ENCODE results near the gene DIS3L.

DIS3L gene

DNA sequence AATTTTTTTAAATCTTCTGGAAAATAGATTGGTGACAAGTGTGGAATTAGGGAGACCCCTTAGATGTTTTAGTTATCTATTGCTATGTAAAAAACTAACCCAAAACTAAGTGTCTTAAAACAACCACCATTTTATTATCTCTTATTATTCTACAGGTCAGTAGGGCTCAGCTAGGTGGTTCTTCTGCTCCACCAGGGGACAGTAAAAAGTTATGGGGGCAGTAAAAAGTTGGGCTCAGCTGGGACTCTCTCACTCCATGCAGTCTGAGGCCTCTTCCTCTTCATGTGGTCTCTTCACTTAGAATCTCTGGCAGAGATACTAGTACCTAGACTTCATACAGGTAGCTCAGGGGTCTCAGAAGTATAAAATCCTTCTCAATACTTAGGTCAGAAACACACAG lies 18.0 kb upstream of the DIS3L start:
- DNase-seq: no peak
- intact Hi-C loops (cut with DNase I): no loop called here

DNA sequence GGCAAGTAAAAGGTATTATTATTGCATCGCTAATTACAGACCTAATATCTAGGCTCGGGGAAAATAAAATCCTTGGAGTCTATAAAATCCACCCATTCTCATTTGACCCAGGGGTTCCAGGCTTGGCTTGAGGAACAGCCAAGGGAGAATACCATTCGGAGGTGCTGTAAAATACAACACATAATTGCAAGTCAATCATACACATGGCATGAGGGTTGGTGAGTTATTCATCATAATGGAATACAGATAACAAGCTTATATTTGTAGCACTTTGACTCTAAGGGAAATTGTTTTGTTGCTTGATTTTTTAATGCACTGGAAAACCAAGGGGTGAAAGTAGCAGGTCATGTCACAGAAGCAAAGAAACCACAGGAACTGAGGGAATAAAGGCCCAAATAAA lies 16.8 kb upstream of the DIS3L start:
- intact Hi-C loops (cut with DNase I): no loop called here
- DNase-seq: no peak

GRCh38 chr15:66278056-66278455 lies 15.3 kb upstream of the DIS3L start:
- no peak for DNase-seq
- intact Hi-C loops (cut with DNase I): no loop called here

- intact Hi-C loops (cut with DNase I): no loop called here
- no peak for DNase-seq
Measured at GRCh38 chr15:66278671-66279070, 14.7 kb upstream of the DIS3L start.

- intact Hi-C loops (cut with DNase I): no loop called here
- DNase-seq: no peak
Measured at GRCh38 chr15:66284271-66284670, 9.1 kb upstream of the DIS3L start.

DNA sequence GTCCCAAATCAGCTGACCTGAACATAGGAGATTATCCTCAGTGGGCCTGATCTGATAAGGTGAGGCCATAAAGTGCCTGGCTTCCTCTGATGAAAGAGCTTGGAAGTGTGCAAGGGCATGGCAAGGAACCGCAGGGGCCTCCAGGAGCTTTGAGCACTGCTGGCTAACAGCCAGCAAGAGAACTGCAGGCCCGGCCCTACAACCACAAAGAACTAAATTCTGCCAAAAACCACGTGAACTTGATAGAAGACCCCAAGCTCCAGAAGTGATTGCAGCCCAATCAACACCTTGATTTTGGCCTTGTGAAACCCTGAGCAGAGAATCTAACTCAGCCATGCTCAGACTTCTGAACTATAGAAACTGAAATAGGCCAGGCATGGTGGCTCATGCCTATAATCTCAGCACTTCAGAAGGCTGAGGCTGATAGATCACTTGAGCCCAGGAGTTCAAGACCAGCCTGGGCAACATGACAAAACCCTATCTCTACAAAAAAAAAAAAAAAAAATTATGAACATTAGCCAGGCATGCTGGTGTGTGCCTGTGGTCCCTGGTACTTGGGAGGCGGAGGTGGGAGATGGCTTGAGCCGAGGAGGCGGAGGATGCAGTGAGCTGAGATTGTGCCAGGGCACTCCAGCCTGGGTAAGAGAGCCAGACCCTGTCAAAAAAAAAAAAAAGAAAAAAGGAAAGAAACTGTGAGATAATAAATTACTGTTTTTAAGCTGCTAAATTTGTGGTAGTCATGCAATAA lies 7.7 kb upstream of the DIS3L start:
- DNase-seq: peak in 1 of 10 donors; percentile 36
- intact Hi-C loops (cut with DNase I): loop anchor here (2.0 to 5.0 kb wide), 2 partner anchors 33 to 368 kb away; partner anchors contain the start of gene MEGF11

DNA sequence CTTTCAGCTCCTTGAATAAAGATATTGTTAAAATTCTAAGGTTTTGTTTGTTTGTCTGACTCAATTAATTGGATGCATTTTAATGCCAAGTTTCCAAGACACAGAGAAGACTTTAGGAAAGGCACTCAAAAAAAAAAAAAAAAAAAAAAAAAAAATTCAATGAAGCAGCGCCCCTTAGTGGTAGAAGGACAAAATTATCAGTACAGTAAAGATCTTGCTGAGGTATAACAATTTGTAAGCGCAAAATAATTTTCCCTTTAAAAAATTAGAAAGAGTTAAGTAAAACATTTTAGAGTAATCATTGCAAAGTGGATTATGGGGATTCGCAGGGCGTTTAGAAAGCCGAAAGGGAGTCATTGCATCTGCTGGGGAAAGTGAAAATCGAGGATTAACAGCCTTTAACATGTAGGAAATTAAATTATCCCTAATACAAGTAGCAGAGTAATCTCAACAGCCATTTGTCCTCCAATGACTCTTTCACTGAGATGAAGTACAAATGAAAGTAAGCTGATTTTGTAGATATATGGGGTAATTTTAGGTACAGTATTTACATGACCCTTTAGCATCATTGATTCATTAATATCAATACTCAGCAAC lies 5.8 kb upstream of the DIS3L start:
- intact Hi-C loops (cut with DNase I): loop anchor here (2.0 to 5.0 kb wide), 2 partner anchors 35 to 370 kb away; partner anchors contain the start of gene MEGF11
- no peak for DNase-seq

DNA sequence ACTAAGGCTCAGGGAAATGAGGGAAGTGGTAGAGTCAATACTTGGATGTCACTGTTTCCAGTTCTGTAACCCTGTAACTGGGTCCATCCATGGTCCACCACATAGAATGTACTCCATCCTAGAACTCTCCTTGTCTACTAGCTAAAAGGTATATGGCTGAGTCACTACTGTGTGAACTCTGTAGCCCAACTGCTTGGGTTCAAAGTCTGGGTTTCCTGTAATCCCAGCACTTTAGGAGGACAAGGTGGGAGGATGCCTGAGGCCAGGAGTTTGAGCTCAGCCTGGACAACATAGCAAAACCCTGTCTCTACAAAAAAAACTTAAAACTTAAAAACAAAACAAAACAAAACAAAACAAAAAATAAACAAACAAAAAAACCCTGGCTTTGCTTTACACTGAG lies 5.3 kb upstream of the DIS3L start:
- intact Hi-C loops (cut with DNase I): loop anchor here (5.0 kb wide), 1 partner anchor 371 kb away; no protein-coding TSS in a partner anchor
- DNase-seq: no peak

DNA sequence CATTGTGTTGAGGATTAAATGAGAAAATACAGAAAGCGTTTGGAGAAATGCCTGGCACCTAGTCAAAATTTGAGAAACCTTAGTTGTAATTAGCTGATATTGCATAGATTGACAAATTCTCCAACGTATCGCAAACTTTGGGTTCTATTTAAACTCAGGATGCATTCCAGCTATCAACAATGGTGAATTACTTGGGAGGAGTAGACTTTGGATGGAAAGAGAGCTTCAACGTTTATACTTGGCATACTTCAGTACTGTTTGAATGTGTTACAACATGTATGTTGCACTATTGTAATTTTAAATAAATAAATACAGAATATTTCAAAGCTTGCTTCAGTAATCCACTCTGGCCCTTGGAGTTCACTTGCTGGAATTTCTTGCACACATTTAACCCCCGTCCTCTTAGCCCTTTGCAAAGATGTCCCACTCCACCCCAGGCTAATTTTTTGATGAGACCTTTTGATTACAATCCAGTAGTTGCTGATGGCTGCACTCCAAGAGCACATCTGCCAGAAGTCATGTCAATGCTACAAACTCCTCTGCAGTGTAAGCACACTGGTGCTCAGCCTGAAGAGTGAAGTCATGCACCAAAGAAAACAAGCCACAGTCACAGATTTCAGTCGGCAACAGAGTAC lies 4.7 kb upstream of the DIS3L start:
- intact Hi-C loops (cut with DNase I): loop anchor here (5.0 kb wide), 1 partner anchor 371 kb away; no protein-coding TSS in a partner anchor
- DNase-seq: no peak

DNA sequence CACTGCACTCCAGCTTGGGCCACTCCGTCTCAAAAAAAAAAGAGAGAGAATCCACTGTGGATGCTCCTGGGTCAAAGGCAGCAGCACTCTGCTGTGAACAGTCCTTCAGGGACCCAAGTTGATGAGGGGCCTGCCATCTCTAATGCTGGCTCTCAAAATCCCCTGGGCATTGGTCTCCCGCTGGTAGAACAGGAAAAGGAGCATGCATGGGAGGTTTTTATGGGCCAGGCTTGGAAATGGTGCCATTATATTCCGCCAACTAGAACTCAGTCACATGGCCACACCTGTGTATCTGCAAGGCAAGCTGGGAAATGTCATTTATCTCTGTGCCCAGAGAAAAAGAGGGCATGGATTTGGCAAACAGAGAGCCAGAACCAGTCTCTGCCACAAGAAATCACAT lies 3.4 kb upstream of the DIS3L start:
- DNase-seq: no peak
- intact Hi-C loops (cut with DNase I): loop anchor here (5.0 to 10.0 kb wide), 4 partner anchors 155 to 655 kb away; partner anchors contain the start of gene SNAPC5

DNA sequence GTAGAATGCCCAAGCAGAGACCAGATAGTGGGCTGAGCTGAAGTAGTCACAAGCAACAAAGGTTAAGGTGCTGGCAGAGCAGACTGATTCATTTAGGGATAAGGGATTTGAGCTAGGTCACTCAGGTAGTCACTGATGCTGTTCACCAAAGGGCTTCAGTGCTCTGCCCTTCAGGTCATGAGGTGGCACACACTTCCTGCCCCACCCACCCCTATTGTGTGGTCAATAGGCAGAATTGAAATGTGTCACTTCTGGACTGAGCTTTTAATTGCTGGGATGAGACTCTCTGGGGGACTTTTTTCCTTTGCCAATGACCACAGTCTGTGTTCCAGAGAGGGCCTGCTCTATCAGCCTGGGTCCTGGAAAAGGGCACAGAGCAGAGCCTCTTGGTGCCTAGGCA lies 2.9 kb upstream of the DIS3L start:
- no peak for DNase-seq
- intact Hi-C loops (cut with DNase I): loop anchor here (5.0 to 10.0 kb wide), 4 partner anchors 156 to 656 kb away; partner anchors contain the start of gene SNAPC5

DNA sequence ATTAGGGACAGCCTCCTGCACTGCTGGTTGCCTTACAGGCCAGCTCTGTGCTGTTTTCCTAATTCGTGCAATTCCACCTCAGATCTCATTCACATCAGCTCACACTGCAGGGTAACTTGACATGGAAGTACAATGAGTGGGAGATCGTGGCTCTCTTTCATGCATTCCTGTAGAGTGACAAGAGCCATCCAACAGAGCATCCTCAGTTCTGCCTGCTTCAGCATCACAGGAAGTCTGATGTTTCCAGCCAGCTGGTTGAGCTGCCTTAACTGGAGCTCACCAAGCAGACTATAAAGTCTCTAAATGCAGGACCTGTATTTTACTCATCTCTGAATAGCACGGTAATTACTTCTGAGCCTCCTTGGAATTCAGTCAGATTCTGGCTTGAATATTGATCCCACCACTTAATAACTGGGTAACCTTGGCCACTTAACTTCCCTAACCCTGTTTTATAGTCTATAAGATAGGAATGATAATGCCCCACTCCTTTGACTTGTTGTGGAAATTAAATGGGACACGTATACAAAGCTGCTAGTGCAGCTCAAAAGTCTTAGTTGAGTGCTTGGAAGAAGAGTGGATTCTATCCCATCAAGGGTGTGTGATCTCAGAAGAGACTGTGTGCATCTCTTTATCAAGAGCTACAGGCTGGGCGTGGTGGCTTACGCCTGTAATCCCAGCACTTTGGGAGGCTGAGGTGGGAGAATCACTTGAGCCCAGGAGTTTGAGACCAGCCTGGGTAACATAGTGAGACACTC lies 1.4 kb upstream of the DIS3L start:
- intact Hi-C loops (cut with DNase I): loop anchor here (5.0 to 10.0 kb wide), 4 partner anchors 157 to 657 kb away; partner anchors contain the start of gene SNAPC5
- no peak for DNase-seq

- intact Hi-C loops (cut with DNase I): loop anchor here (5.0 to 10.0 kb wide), 4 partner anchors 158 to 658 kb away; partner anchors contain the start of gene SNAPC5
- peak in 1 of 10 donors; percentile 10 for DNase-seq
Measured at GRCh38 chr15:66292571-66293418, 573 bp upstream of the DIS3L start.

GRCh38 chr15:66294157-66294931 lies 976 bp downstream of the DIS3L start:
- intact Hi-C loops (cut with DNase I): loop anchor here (5.0 to 10.0 kb wide), 4 partner anchors 160 to 660 kb away; partner anchors contain the start of gene SNAPC5
- DNase-seq: peak in 2 of 10 donors; percentile 13 to 18

- intact Hi-C loops (cut with DNase I): loop anchor here (5.0 to 10.0 kb wide), 4 partner anchors 160 to 660 kb away; partner anchors contain the start of gene SNAPC5
- no peak for DNase-seq
Measured at GRCh38 chr15:66294932-66295235, 1.5 kb downstream of the DIS3L start.

GRCh38 chr15:66296186-66296585 lies 2.8 kb downstream of the DIS3L start:
- DNase-seq: no peak
- intact Hi-C loops (cut with DNase I): loop anchor here (10.0 kb wide), 2 partner anchors 161 to 661 kb away; no protein-coding TSS in a partner anchor

DNA sequence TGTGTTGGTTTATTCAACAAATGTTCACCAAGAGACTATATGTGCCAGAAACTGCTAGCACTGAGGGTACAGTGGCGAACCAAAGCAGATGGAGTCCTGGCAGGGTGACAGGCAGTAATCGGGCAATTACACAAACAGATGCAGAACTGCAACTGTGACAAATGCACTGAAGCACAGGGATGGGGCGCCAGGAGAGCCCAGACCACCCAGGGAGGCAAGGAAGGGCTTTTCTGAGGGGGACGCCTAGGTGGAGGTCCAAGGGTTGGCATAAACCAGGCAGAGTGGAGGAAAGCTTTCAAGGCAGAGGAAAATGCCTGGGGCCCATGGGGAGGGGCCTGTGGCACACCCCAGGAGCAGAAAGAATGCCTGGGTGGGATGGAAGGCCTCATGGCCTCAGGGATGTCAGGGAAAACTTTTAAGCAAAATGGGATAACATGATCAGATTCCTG lies 5.5 kb downstream of the DIS3L start:
- peak in 1 of 10 donors; percentile 8 for DNase-seq

DNA sequence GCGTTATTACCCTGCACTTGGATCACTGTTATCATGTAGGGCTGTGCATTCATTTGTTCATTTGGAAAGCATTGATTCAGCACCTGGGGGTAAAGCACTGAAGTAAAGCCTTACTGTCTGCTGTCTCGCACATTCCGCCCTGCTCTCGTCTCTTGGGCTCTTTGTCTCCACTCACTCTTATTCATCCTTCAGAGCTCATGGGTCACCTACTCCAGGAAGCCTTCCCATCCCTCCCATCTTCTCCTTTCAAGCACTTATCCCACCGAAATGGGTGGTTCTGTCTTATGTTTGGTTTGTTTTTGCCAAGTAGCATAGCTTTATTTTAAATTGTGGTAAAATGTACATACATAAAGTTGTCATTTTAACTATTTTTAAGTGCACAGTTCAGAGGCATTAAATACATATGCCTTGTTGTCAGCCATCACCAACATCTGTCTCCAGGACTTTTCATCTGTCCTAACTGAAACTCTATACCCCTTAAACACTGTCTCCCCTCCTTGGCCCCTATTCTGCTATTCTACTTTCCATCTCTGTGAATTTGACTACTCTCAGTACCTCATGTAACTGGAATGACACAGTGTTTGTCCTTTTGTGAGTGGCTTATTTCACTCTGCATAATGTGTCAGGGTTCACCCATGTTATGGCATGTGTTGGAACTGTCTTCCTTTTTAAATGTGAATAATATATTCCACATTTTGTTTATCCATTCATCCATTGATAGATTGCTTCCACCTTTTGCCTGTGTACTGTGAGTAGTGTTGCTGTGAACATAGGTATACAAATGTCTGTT lies 9.3 kb downstream of the DIS3L start:
- DNase-seq: no peak
- intact Hi-C loops (cut with DNase I): no loop called here

More for the DNA sequence above, 5.5 kb downstream of the DIS3L start:
- intact Hi-C loops (cut with DNase I): loop anchor here (10.0 kb wide), 2 partner anchors 164 to 664 kb away; no protein-coding TSS in a partner anchor
